ENCODE data around the gene RHBDL1.

DNA sequence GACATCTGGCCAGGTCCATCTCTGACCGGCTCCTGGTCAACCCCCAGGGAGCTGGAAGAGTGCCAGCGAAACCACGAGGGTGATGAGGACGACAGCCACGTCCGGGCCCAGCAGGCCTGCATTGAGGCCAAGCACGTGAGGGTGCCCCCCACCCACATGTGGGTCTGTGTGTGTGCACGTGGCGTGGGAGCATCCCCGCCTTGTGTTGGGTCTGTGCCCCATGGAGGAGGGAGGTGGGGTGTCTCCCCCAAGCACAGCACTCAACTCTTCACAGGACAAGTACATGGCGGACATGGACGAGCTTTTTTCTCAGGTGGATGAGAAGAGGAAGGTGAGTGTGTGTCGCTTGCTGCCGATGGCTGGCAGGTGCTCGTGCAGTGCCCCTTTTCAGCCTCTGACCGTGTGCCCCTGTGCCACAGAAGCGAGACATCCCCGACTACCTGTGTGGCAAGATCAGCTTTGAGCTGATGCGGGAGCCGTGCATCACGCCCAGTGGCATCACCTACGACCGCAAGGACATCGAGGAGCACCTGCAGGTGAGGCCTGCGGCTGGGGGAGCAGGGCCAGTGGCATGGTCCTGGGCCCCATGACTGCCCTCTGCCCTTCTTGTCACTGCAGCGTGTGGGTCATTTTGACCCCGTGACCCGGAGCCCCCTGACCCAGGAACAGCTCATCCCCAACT is 6.4 kb downstream of the RHBDL1 start:
- TF ChIP-seq, protein P1, sequence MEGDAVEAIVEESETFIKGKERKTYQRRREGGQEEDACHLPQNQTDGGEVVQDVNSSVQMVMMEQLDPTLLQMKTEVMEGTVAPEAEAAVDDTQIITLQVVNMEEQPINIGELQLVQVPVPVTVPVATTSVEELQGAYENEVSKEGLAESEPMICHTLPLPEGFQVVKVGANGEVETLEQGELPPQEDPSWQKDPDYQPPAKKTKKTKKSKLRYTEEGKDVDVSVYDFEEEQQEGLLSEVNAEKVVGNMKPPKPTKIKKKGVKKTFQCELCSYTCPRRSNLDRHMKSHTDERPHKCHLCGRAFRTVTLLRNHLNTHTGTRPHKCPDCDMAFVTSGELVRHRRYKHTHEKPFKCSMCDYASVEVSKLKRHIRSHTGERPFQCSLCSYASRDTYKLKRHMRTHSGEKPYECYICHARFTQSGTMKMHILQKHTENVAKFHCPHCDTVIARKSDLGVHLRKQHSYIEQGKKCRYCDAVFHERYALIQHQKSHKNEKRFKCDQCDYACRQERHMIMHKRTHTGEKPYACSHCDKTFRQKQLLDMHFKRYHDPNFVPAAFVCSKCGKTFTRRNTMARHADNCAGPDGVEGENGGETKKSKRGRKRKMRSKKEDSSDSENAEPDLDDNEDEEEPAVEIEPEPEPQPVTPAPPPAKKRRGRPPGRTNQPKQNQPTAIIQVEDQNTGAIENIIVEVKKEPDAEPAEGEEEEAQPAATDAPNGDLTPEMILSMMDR (IDR thresholded peaks at IDR 0.05), result no peak
- TF ChIP-seq POLR2A (IDR thresholded peaks at IDR 0.05) (no peak), EP300 (IDR thresholded peaks at IDR 0.05) (no peak)
